IMR-90 (cell line): Measurements from ENCODE around the gene HAX1. TPM values are rescaled to one million over a fixed set of nuclear protein-coding genes. Genes with fewer than 3 reads are reported as not detected.

Source experiments
- ATAC-seq: fragments of 200-7000 bp; cut with Tn5 transposase; 2 replicates; pipeline ENCODE4 v1.9.1; 2020; ENCODE audit warnings: low read depth, mild to moderate bottlenecking, moderate library complexity
- BruUV-seq: library from RNA; stranded (reverse); fragments of 400-500 nt; replicated peaks from 2 replicates; lab custom pipeline; 2021; lab: Mats Ljungman, UMichigan
- CTCF ChIA-PET: fragments of 300-600 bp; formaldehyde crosslinking; extraction: SDS; loops from one replicate; lab custom pipeline; 2021; ENCODE audit warnings: antibody characterized with exemption; lab: Yijun Ruan, JAX
- POLR2A ChIA-PET: fragments of 300-600 bp; sonication (Branson Sonifier 250); formaldehyde crosslinking; loops from one replicate; lab custom pipeline; 2022; ENCODE audit warnings: antibody characterized with exemption; ENCODE audit not compliant: unreplicated experiment; lab: Charles Lee
- DNase-seq: peaks from one replicate; pipeline ENCODE4 v3.0.0; 2013
- H2AFZ ChIP-seq: replicated peaks from 2 replicates; pipeline ENCODE3; 2013; ENCODE audit warnings: low read length, mild to moderate bottlenecking; ENCODE audit not compliant: poor library complexity
- H2AK5ac ChIP-seq: 2 replicates; pipeline ENCODE4 v1.6.1; 2013; ENCODE audit warnings: low read depth, low read length, inconsistent platforms
- H2AK9ac ChIP-seq: replicated peaks from 2 replicates; pipeline ENCODE3; 2013; ENCODE audit warnings: mild to moderate bottlenecking, low read depth, low read length, moderate library complexity; ENCODE audit not compliant: poor library complexity
- H2BK120ac ChIP-seq: 2 replicates; pipeline ENCODE4 v1.6.1; 2013; ENCODE audit warnings: low read depth, low read length, inconsistent platforms
- H2BK15ac ChIP-seq: 3 replicates; pipeline ENCODE4 v1.6.1; 2013; ENCODE audit warnings: low read depth, low read length, inconsistent platforms
- H2BK20ac ChIP-seq: 2 replicates; pipeline ENCODE4 v1.6.1; 2013; ENCODE audit warnings: low read depth, mild to moderate bottlenecking, inconsistent platforms, low read length, moderate library complexity
- H2BK5ac ChIP-seq: 2 replicates; pipeline ENCODE4 v1.6.1; 2013; ENCODE audit warnings: mild to moderate bottlenecking, low read depth, low read length, inconsistent platforms; ENCODE audit not compliant: poor library complexity, severe bottlenecking
- H3K14ac ChIP-seq: replicated peaks from 2 replicates; pipeline ENCODE4 v1.6.1; 2013; ENCODE audit warnings: low read depth, low read length, inconsistent platforms
- H3K18ac ChIP-seq: 2 replicates; pipeline ENCODE4 v1.6.1; 2013; ENCODE audit warnings: low read depth, low read length, control low read depth
- H3K23ac ChIP-seq: 2 replicates; pipeline ENCODE4 v1.6.1; 2013; ENCODE audit warnings: low read depth, low read length, inconsistent platforms
- H3K27ac ChIP-seq: 2 replicates; pipeline ENCODE4 v1.5.1; 2013; ENCODE audit warnings: mild to moderate bottlenecking, control low read depth, low read length; ENCODE audit not compliant: insufficient read depth
- H3K27me3 ChIP-seq: 2 replicates; pipeline ENCODE4 v1.6.1; 2013; ENCODE audit warnings: low read length; ENCODE audit not compliant: control insufficient read depth, insufficient read depth
- H3K36me3 ChIP-seq: 2 replicates; pipeline ENCODE4 v1.6.1; 2013; ENCODE audit warnings: low read length, mixed read lengths; ENCODE audit not compliant: control insufficient read depth, insufficient read depth
- H3K4ac ChIP-seq: 2 replicates; pipeline ENCODE4 v1.6.1; 2013; ENCODE audit warnings: low read depth, low read length, inconsistent platforms
- H3K4me1 ChIP-seq: 2 replicates; pipeline ENCODE4 v1.6.1; 2013; ENCODE audit warnings: low read length, mixed read lengths; ENCODE audit not compliant: control insufficient read depth, insufficient read depth
- H3K4me2 ChIP-seq: 2 replicates; pipeline ENCODE4 v1.6.1; 2013; ENCODE audit warnings: low read depth, mild to moderate bottlenecking, control low read depth, low read length, moderate library complexity
- H3K4me3 ChIP-seq: 2 replicates; pipeline ENCODE4 v1.5.1; 2013; ENCODE audit warnings: low read depth, mild to moderate bottlenecking, control low read depth, low read length, moderate library complexity; ENCODE audit not compliant: insufficient read depth
- H3K56ac ChIP-seq: 2 replicates; pipeline ENCODE4 v1.6.1; 2013; ENCODE audit warnings: low read length, inconsistent platforms; ENCODE audit not compliant: insufficient read depth; ENCODE audit errors: extremely low read depth
- H3K79me1 ChIP-seq, 2 experiments: 2 replicates each; pipeline ENCODE4 v1.6.1; 2013; ENCODE audit warnings: low read length in 2 of 2, inconsistent platforms in 1 of 2, low read depth in 1 of 2
- H3K9ac ChIP-seq: 2 replicates; pipeline ENCODE4 v1.6.1; 2013; ENCODE audit warnings: low read depth, low read length, control low read depth
- H3K9me1 ChIP-seq: 2 replicates; pipeline ENCODE4 v1.6.1; 2013; ENCODE audit warnings: low read length, inconsistent platforms; ENCODE audit not compliant: insufficient read depth
- H3K9me3 ChIP-seq: 2 replicates; pipeline ENCODE4 v1.6.1; 2013; ENCODE audit warnings: low read length; ENCODE audit not compliant: control insufficient read depth, insufficient read depth
- H4K20me1 ChIP-seq: 2 replicates; pipeline ENCODE4 v1.6.1; 2013; ENCODE audit warnings: low read length, inconsistent platforms; ENCODE audit not compliant: insufficient read depth
- H4K5ac ChIP-seq: 2 replicates; pipeline ENCODE4 v1.6.1; 2013; ENCODE audit warnings: mild to moderate bottlenecking, low read depth, low read length, control low read depth
- H4K8ac ChIP-seq, 2 experiments: 2 replicates each; pipeline ENCODE4 v1.6.1; 2013; ENCODE audit warnings: low read depth in 2 of 2, low read length in 2 of 2, control low read depth in 1 of 2, inconsistent platforms in 1 of 2
- H4K91ac ChIP-seq: 2 replicates; pipeline ENCODE4 v1.6.1; 2013; ENCODE audit warnings: low read depth, low read length, inconsistent platforms; ENCODE audit not compliant: insufficient read depth
- CEBPB ChIP-seq: IDR thresholded peaks from 2 replicates; pipeline ENCODE4 v1.6.1; 2012; ENCODE audit warnings: low read depth, low read length, improper control_type of control experiment
- CHD1 ChIP-seq: IDR thresholded peaks from 2 replicates; pipeline ENCODE4 v1.6.1; 2012; ENCODE audit warnings: low read depth, low read length, improper control_type of control experiment
- CTCF ChIP-seq: conservative IDR thresholded peaks from 2 replicates; pipeline ENCODE4 v1.5.1; 2012; ENCODE audit warnings: mild to moderate bottlenecking, low read depth, low read length, improper control_type of control experiment
- FOS ChIP-seq: fragments of 150-350 bp; IDR thresholded peaks from 2 replicates; pipeline ENCODE4 v1.6.1; 2016; ENCODE audit warnings: low read depth, low read length
- MAFK ChIP-seq: IDR thresholded peaks from 2 replicates; pipeline ENCODE4 v1.6.1; 2012; ENCODE audit warnings: low read depth, low read length, improper control_type of control experiment
- MAZ ChIP-seq: IDR thresholded peaks from 2 replicates; pipeline ENCODE4 v1.6.1; 2012; ENCODE audit warnings: low read depth, mild to moderate bottlenecking, low read length, improper control_type of control experiment, moderate library complexity, borderline replicate concordance
- MXI1 ChIP-seq: IDR thresholded peaks from 2 replicates; pipeline ENCODE4 v1.6.1; 2012; ENCODE audit warnings: low read depth, mild to moderate bottlenecking, low read length, moderate library complexity, borderline replicate concordance
- POLR2A ChIP-seq: IDR thresholded peaks from 2 replicates; pipeline ENCODE4 v1.6.1; 2012; ENCODE audit warnings: mild to moderate bottlenecking, low read depth, low read length
- RAD21 ChIP-seq: IDR thresholded peaks from 2 replicates; pipeline ENCODE4 v1.6.1; 2012; ENCODE audit warnings: low read length, improper control_type of control experiment
- RCOR1 ChIP-seq: IDR thresholded peaks from 2 replicates; pipeline ENCODE4 v1.6.1; 2012; ENCODE audit warnings: mild to moderate bottlenecking, low read length, improper control_type of control experiment; ENCODE audit not compliant: insufficient replicate concordance
- RFX5 ChIP-seq: IDR thresholded peaks from 2 replicates; pipeline ENCODE4 v1.8.0; 2012; ENCODE audit warnings: low read depth, mild to moderate bottlenecking, low read length, moderate library complexity
- SMC3 ChIP-seq: fragments of 150-350 bp; IDR thresholded peaks from 2 replicates; pipeline ENCODE4 v1.6.1; 2016; ENCODE audit warnings: low read depth, mild to moderate bottlenecking, antibody characterized with exemption, low read length, moderate library complexity
- USF2 ChIP-seq: fragments of 150-350 bp; IDR thresholded peaks from 2 replicates; pipeline ENCODE4 v1.6.1; 2017; ENCODE audit warnings: mild to moderate bottlenecking, antibody characterized with exemption, low read length, low read depth
- WGBS, 2 experiments: methylation state at CpG; one replicate each; pipeline versions ENCODE4 v1.1.5 to v1.1.7; 2013; ENCODE audit warnings: missing lambda C conversion rate in 2 of 2; ENCODE audit not compliant: insufficient read length in 1 of 2; ENCODE audit errors: extremely low coverage in 2 of 2; 5-methylcytosine and 5-hydroxymethylcytosine counted together
- dilution Hi-C: fragments of 300-500 bp; cut with HindIII; formaldehyde crosslinking; loops from one replicate; pipeline ENCODE4 v1.14.3; 2018; ENCODE audit warnings: low sequenced_read_pairs; ENCODE audit not compliant: unreplicated experiment
- in situ Hi-C: fragments of 300-500 bp; cut with MboI; formaldehyde crosslinking; loops from 3 replicates; pipeline ENCODE4 v1.14.3; 2019; ENCODE audit warnings: low sequenced_read_pairs, inconsistent platforms, mixed read lengths
- intact Hi-C: fragments of 100-400 bp; cut with micrococcal nuclease; formaldehyde crosslinking; loops from 2 replicates; pipeline ENCODE4 v1.10.0; 2022
- polyA plus RNA-seq, 3 experiments: library from polyadenylated mRNA; depleted of rRNA; stranded (reverse); fragments of >200 nt; gene quantifications; 2 replicates each; pipeline ENCODE4 v1.2.3, GENCODE V29; 2012; ENCODE audit warnings: low replicate concordance in 1 of 3
- total RNA-seq: library from RNA; depleted of rRNA; stranded (reverse); fragments of >200 nt; gene quantifications from 2 replicates; pipeline ENCODE4 v1.2.3, GENCODE V29; 2012

Gene HAX1
- total and polyA plus RNA-seq, 2 of the 4 experiments (the other 2 are of a cell fraction) = 117 to 146 TPM

- dilution Hi-C loops = no loop called here
- Histone ChIP-seq H3K4me3 (peak within 1 kb of the TSS; percentile 77), H3K23ac (peak within 1 kb of the TSS; percentile 100), H2BK15ac (peak within 1 kb of the TSS; percentile 62; the same call in 1 of the 3 replicates), H3K14ac (peak within 1 kb of the TSS; percentile 100), H4K8ac (peak within 1 kb of the TSS; percentile 81 to 92), H2BK20ac (peak within 1 kb of the TSS; percentile 82), H4K5ac (peak within 1 kb of the TSS; percentile 68), H3K4me1 (peaks cover 22% of the 10 kb centered on the region), H3K36me3 (peaks cover 1% of the 10 kb centered on the region; the same call in 1 of the 2 replicates), H2BK5ac (peak within 1 kb of the TSS; percentile 90), H3K4ac (peak within 1 kb of the TSS; percentile 100), H3K18ac (peak within 1 kb of the TSS; percentile 66), H3K9ac (peak within 1 kb of the TSS; percentile 82), H3K79me1 (peaks cover 24 to 45% of the 10 kb centered on the region in 2 experiments), H3K4me2 (peak within 1 kb of the TSS; percentile 96), H3K56ac (peak within 1 kb of the TSS; percentile 89), H2AK9ac (peak within 1 kb of the TSS; percentile 100), H3K27me3 (peaks cover 17% of the 10 kb centered on the region; the same call in 1 of the 2 replicates), H3K9me1 (peaks cover 23% of the 10 kb centered on the region), H3K9me3 (no peaks in the 10 kb centered on the region), H2AK5ac (peak within 1 kb of the TSS; percentile 97), H2BK120ac (peak within 1 kb of the TSS; percentile 96), H2AFZ (peak within 1 kb of the TSS; percentile 97), H4K20me1 (peaks cover 18% of the 10 kb centered on the region; the same call in 1 of the 2 replicates), H3K27ac (peak within 1 kb of the TSS; percentile 88), H4K91ac (peak within 1 kb of the TSS; percentile 93)
- in situ Hi-C loops = no loop called here
- no CpG with 5 or more reads among the region's 56 CpGs for WGBS, 2 experiments
- CTCF ChIA-PET = interaction anchor here (1.6 to 2.8 kb wide), 2 partner anchors 10 to 19 kb away, joined by 6 to 23 read pairs; no protein-coding TSS in a partner anchor
- POLR2A ChIA-PET = interaction anchor here (0.6 kb wide), 1 partner anchor 14 kb away, joined by 4 read pairs; no protein-coding TSS in a partner anchor
- BruUV-seq = no TSS peak
- ATAC-seq (peak; percentile 52), DNase-seq (peak; percentile 65)
- intact Hi-C loops = loop anchor here (5.0 kb wide), 1 partner anchor 128 kb away; no protein-coding TSS in a partner anchor
- no peak for TF ChIP-seq RCOR1
- TF ChIP-seq FOS = no peak
- TF ChIP-seq MXI1 = no peak
- no peak for TF ChIP-seq USF2
- TF ChIP-seq SMC3 = peak; percentile 55
- TF ChIP-seq POLR2A = no peak
- no peak for TF ChIP-seq RFX5
- TF ChIP-seq MAFK = no peak
- peak; percentile 86 for TF ChIP-seq CTCF
- peak; percentile 84 for TF ChIP-seq MAZ
- TF ChIP-seq CHD1 = 0 out of 2 replicates have a peak, but pooled peaks have one; percentile 61
- peak; percentile 54 for TF ChIP-seq RAD21
- no peak for TF ChIP-seq CEBPB
Measured at GRCh38 chr1:154324669-154325582, 52.5 kb downstream of the HAX1 start, which contains the start of gene ATP8B2. ATP8B2 (plus strand) TSS chr1:154325525; CDS start chr1:154328142, 2,617 bp downstream.
